Measurements from ENCODE around the gene PLCB3.
"Not testable (repeated sequence)": the region's sequence is repeated elsewhere in the genome, so short reads cannot be mapped to it uniquely, and the experiment has no call there.

The PLCB3 gene

DNA sequence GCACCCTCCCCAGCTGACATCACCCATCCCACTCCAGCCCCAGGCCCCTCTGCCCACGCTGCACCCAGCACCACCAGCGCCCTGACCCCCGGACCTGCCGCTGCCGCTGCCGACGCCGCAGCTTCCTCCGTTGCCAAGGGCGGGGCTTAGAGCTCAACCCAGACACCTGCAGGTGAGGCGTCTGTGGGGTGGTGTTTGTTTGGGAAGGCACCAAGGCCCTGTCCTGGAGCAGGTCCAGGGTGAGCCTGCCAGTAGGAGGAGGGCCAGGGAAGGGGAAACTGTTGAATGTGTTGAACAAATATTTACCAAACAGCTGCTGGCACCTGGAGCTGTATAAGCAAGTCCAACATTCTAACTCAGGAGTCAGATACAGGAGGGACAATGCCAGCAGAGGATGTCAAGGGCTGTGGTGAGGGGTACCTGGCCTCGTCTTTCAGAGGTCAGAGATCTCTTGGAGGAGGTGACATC is 13.8 kb upstream of the PLCB3 start:
- DNase-seq (ENCODE audit: low read depth): no peak

DNA sequence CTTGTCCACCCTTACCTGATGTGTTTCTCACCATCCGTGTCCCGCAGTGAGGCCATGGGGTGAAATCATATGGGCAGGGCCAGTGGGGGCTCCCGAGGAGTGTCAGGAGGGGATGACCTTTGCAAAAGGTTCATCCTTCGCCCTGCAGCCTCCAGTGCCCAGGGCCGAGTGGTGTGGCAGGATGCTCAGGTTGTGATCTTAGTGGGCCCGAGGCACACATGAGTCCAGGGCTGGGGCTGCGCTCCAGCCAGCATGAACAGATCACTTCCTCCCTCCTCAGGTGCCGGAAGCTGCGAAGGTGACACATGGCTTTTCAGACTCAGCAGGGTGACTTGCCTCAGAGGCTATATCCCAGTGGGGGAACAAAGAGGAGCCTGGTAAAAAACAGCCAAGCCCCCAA is 13.3 kb upstream of the PLCB3 start:
- no peak for DNase-seq (ENCODE audit: low read depth)

DNA sequence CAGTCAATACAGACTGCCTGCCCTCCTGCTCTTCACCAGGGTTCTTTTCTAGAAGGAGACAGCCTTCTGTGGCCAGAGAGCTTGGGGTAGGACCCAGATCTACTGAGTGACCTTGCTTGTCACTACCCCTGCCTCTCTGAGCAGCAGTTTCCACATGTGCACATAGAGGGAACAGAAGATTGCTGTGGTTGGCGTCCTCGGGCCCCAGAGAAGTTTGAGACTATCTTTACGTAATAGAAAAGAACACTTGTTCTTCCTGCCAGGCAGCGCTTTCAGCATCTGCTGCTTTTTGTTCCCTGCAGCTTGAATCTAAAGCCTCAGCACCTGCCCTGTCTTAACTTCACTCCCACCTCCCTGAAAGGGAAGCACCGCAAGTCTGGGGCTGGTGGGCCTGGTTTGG is 12.3 kb upstream of the PLCB3 start:
- no peak for DNase-seq (ENCODE audit: low read depth)

DNA sequence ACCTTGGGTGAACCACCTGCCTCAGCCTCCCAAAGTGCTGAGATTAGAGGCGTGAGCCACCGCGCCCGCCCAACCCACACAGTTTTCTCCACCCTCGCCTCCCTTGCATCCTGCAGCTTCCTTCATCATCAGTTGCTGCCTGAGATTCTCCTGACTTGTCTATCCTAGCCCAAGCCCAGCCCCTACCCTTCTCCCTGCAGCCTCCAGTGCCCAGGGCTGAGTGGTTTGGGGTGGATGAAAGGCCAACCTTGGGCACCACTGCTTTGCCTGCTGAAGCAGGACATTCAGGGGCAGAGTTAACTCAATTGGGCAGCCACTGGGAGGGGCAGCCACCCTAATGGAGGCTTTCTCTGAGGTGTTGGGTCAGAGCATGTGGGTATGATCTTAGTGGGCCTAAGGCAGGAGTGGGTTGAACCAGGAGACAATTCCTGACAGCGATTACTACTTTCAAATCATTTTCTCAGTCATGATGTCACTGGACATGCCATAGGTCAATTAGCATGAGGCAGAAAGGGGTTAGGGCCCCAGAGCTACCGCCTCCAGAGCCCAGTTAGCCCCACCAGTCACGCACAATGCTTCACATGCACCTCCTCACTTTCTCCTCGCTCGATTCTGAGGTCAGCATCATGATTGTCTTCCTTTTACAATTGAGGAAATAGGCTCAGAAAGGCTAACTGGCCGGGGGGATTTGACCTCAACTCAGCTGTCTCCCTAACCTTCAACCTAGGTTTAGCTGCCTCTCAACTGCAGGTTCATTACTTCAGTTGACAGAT is 11.5 kb upstream of the PLCB3 start:
- no peak for DNase-seq (ENCODE audit: low read depth)

DNA sequence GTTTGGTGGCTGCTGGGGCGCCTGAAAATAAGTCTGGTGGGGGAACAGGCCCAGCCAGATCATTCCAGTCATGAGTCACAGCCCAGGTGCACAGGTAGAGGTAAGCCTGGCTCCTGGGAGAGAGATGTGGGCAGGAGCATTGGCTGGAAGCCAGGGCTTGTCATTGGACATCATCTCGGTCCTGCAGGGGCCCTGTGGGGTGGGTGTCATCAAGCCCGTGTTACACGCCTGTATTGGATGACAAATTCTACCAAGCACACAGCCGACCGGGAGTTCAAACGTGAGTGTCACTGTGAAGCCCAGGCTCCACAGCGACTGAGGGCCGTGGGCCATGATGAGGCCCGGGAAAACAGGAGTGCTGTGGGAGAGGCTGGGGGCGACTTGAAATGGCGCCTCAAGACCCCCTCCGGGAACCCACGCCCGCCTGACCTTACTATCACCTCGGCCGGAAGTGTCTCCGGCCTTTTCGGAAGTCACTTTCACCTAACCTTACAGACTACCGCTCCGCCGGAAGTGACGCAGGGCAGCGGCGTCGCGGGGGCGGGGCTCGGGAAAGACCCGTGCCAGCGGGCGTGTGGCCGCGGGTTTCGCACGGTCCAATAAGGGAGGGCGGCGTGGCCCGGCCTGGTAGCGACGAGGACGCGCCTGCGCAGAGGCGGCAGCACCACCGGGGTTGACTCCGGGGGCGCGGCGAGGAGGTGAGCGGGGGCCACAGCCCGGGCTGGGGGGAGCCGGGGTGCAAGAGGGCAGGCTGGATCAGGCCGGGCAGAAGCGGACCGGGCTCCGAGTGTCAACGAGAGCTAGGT is 10.7 kb upstream of the PLCB3 start, which contains the start of gene FKBP2:
Gene FKBP2 (plus strand): TSS at position 661 of the 806 bp plus-strand sequence. CDS start 1,293 bp downstream, outside the sequence.
- peak; percentile 98 for DNase-seq (ENCODE audit: low read depth)

DNA sequence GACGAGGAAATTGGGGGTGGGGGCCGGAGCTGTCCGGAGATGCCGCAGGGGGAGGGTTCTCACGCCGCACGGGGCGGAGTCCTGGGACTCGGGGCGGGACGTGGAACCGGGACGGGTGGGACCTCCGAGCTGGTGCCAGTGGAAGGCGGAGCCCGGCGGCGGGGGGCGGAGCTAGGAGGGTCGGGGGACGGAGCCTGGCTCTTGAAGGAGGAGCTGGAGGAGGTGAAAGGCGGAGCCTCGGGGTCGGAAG is 10.2 kb upstream of the PLCB3 start:
- peak; percentile 100 for DNase-seq (ENCODE audit: low read depth)

DNA sequence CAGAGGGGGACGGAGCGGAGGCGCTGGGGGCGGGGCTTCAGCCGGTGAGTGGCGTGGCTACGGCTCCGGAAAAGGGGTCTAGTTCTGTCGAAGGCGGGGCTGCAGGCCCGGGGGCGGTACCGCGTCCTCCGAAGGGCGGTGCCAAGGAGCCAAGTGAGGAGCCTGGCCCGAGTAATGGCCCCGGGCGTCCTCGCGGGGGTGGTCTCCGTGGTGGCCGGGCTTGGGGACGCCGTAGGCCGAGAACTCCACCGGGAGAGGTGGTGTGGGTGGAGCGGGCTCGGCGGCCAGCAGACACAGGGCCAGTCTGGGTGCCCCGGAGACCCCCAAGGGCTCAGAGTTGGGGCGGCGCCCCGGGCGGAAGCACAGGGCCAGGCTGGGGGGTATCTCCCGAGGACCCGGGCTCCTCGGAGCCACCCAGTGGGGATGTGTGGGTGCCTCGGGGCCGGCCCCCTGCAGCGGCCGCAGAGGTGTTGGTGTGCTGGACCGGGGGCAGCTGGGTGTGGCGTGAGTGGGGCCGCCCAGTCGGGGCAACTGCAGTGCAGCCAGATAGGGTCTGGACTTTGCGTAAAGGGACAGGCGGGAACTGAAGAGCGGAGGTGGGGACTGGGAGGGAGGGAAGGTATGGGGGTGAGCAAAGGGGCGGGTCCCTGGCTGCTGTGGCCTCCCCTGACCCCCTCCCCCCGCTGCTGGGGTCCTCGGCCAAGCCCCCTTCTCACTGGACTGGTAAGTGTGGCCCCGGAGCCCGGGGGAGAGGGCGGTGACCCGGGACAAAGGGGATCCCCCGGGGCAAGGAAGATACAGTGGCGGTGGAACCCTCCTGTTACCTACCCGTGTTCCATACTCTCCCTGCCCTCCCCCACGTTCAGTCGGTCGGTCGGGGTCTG is 9.6 kb upstream of the PLCB3 start:
- DNase-seq (ENCODE audit: low read depth): no peak

DNA sequence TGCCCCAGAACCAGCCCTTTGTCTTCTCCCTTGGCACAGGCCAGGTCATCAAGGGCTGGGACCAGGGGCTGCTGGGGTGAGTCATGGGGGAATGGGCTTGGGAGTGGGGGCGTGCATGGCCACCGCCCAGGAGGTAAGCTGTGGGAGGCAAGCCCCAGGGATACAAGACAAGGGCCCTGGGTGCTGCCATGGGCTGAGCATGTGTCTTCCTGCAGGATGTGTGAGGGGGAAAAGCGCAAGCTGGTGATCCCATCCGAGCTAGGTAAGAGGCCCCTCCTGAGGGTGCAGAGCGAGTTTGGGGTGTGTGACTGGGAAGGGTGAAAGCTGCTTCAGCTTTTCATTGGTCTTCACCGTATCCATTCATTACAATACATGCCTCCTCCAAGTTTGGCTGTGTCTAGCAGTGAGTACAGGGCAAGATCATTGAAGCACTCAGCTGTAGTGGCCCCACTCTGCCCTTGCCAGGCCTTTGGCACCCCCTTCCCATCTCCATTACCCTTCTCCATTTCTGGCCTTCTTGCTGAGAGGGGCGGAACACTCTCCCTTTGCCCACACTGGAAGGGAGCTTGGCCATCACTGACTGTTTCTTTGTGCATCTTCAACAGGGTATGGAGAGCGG is 8.0 kb upstream of the PLCB3 start:
- no peak for DNase-seq (ENCODE audit: low read depth)

DNA sequence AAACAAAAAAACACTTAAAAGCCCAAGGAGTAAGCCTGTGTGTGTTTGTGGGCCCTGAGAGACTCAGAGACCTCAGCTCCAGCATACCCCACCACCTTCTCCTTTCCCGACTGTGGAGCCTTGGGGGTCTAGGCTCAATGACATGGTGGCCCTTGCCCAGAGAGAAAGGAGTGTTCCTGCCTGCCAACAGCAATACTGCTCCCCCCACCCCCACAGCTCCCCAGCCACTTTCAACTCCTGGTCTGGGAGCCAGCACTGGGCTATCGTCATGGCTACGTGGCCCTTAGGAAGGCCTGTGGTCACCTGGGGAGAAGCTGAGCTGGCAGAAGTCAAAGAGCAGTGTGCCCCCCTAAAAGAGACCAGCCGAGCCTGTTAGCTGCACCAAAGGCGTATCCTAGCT is 7.2 kb upstream of the PLCB3 start:
- DNase-seq (ENCODE audit: low read depth): no peak

DNA sequence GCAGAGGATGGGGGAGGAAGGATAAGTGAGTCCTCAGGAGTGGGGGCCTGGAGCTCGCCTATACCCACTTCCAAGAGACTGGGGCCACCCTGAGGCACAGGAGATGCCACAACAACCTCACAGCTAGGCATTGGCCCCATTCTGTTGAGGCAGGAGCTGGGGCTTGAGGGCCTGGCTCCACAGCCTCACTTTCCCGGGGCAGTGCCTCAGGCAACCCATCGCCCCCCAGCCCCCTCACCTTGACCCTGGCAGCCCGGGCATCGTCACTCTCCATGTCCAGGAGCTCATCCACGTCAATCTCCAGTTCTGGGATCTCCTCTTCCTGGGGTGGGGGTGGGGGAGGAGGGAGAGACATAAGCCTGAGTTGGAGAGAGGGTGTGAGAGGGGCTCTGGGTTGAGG is 6.4 kb upstream of the PLCB3 start:
- no peak for DNase-seq (ENCODE audit: low read depth)

DNA sequence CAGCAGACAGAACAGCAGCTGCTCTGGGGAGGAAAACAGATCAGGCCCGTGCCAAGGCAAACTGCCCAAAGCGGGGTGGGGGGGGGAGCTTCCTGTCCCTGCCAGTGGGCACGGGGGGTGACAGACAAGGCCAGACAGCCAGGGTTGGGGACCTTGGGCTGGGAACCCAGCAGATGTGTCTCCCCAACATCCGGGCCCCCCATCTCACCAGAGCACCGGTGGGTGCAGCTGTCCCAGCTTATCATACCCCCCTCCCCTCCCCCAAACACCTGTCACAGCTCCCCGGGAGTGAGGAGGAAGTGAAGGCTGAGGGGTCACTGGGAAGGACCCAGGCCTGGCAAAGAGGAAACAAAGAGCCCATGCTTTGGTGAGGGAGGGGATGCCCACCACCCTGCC is 5.9 kb upstream of the PLCB3 start:
- DNase-seq (ENCODE audit: low read depth): no peak

DNA sequence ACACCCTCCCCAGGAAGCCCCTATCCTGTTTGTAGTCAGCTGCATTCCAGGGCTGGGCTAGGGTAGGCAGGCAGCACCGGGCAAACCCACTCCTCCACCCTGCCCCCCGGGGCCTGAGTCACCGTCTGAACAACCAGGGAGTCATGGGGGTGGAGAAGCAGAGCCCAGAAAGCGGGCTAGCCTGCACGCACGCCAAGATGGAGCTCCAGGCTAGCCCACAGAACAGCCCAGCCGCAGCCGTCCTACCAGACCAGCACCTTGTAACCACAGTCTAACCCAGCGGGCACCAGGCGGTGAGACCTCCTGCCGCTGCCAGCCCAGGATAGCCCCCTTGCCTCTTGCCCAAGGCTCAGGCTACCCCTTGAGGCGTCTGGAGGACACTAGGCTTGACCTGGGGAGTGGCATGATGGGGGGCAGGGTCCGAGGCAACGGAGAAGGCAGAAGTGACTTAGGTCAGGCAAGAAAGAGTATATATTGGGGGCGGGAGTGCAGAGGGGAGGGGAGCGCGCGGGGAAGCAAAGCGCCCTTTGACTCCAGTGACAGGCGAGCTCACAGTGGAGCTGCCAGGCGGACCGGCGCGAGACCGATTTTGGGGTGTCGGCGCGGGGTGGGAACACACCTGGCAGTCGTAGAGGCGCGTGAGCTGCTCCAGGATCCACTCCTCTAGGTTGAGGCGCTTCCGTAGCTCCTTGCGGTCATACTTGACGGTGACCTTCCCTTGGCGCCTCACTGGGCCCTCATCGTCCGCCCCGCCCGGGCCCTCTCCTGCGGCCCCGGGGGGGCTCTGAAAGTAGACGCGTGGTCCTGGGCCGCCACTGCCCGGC is 5.3 kb upstream of the PLCB3 start:
- peak; percentile 57 for DNase-seq (ENCODE audit: low read depth)

DNA sequence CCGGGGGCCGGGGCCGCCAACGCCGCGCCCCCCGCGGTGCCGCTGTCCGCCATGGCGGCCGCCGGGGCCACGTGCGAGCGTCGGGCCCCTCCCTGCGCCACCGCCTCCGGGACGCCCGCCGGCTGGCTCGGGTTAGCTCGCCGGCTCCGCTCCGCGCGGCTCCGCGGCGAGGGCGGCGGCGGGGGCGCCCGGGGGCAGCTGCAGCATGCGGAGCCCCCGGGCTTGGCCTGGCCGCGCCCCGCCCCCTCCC is 4.8 kb upstream of the PLCB3 start:
- DNase-seq (ENCODE audit: low read depth): not testable (repeated sequence)

DNA sequence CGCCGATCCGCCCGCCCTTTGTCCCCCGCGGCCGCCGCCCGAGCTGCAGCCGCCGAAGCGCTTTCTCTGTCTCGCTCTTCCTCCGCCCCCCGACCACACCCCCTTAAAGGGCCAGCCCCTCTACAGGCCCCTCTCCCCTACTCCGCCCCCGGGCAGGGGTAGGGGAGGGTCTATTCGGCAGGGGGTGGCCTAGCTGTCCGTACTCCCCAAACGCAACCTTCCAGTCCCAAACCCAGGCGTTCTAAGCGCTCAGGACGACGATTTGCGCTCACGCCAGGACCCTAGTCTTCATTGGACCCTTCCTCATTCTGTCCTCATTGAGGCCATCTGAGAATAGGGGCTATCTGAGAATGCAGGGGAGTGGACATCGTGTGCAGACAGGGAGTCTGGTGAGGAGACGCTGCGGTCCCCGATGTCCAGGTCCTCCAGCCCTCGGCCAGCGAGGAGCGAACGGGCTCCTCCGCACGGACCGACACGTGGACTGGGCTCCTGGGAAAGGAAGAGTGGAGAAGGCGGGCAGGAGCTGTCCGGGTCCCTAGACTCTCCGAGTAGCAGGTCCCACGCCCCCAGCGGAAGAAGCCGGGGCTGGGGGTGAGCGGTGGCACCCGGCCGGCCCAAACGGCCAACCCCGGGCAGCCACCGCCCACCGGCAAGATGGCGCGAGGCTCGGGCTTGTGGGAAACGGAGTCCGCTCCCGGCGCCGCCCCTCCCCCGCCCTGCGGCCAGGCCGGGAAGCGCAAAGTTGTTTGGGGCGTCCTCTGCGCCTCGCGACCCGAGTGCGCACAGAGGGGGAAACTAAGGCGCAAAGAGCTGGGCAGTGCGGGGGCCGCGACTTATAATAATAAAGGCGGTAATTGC is 4.2 kb upstream of the PLCB3 start, which contains the start of gene PPP1R14B:
Gene PPP1R14B (minus strand): TSS at position 73 of the 858 bp plus-strand sequence. CDS start 270 bp downstream, outside the sequence.
- peak; percentile 68 for DNase-seq (ENCODE audit: low read depth)

DNA sequence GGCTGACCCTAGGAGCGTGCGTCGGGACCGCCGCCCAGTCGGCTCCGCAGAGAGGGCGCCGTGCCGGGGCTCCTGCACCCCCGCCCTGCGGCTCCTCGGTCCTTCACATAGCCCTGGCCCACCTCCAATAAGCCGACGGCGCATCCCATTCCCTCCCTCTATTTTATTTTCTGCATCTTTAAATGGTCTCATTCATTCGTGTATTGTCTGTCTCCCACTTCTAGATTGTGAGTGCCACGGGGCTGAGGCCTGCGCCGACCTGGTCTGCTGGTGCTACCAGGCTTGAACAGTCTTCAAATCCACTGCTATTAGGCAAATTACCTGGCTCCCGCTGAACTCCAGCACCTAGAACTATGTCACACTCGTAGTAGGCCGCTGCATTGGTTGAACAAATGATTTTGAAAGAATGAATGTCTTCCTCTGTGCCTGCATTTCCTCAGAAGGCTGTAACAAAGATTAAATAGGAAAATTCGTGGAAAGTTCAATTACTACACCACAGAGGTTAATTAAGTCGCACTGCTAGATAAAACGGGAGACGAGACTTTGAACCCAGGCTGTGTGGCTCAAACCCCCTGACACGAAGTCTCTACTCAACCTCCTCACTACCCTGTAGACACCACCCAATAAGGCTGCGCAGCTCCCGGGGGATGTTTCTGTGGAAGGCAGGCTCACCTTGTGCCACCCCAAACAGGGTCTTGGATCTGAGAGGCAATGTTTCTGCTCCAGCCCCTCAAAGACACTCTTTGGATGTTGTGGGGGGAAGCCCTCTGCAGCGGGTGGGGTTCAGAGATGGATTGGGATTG is 3.4 kb upstream of the PLCB3 start:
- DNase-seq (ENCODE audit: low read depth): no peak

DNA sequence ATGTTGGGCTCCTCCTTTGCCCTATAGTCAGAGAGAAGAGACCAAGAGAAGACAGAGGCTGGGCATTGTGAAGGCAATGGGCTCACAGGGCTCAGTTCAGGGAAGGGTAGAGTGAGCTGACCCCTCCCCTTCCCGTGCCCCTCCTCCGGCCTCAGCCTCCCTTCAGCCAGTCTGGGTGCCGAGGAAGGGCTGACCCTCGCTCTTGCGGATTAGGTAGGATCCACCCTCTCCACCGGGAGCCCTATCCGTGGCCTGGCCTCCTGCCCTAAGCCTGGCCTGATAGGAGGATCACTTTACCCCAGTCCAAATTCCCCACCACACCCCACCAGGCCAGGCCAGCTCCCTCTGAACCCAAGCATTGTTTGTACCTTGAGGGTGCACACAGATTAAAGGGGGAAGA is 2.8 kb upstream of the PLCB3 start:
- DNase-seq (ENCODE audit: low read depth): no peak

DNA sequence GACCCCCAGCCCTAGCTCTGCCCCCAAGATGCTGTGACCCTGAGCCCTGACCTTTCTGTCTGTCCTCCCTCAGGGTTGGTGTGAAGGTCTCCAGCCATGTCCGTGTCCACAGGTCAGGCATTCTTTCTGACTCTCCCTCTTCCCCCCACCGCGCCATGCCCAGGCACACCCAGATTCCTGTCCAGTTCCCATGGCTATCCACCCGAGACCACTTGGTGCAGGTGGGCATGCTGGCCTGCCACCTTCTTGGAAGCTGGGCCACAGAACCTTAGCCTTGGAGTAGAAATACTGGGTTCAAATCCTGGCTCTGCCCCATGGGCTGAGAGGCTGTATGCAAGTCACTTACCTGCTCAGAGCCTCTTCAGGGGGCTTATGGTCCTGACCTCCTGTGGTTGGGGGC is 2.3 kb upstream of the PLCB3 start:
- no peak for DNase-seq (ENCODE audit: low read depth)

DNA sequence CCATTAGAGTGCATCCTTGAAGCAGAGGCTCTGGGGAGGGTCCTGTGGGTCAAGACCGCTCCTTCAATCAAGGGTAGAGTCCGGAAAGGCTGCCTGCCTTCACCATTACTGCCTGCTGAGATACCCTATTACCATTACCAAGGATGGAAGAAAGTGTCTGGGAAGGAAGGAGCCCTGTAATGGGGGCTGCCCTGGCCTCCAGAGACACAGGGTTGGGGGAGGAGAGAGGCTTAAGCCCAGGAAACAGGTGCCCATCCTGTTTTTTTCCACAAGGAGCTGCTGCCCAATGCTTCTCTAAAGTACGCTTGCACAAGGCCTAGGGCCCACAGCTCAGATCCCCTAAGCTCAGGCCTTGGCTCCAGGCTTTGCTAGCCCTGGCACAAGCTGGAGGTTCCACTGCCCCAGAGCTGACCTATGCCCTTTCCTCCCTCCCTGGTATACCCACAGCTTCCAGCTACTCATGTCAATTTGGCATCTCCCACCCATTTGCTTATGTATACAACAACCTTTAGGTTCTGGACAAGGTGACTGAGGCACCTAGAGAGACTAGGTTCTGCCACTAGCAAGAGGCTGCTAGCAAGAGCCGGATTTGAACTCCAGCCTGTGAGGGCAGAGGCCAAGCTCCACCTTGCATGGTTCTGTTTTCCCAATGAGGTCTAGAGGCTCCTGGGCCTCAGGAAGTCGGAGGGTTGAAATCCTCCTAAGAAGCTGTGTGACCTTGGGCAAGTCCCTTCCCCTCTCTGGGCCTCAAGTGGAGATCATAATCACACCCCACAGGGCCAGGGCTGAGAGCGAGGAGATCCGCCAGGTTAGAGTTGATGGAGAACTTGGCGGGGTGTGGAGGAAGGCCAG is 1.5 kb upstream of the PLCB3 start:
- DNase-seq (ENCODE audit: low read depth): no peak
